ENCODE measurements around the gene WWOX.

The WWOX gene

GRCh38 chr16:78755751-78756661, 656.6 kb downstream of the WWOX start:
- TF ChIP-seq, protein P1, sequence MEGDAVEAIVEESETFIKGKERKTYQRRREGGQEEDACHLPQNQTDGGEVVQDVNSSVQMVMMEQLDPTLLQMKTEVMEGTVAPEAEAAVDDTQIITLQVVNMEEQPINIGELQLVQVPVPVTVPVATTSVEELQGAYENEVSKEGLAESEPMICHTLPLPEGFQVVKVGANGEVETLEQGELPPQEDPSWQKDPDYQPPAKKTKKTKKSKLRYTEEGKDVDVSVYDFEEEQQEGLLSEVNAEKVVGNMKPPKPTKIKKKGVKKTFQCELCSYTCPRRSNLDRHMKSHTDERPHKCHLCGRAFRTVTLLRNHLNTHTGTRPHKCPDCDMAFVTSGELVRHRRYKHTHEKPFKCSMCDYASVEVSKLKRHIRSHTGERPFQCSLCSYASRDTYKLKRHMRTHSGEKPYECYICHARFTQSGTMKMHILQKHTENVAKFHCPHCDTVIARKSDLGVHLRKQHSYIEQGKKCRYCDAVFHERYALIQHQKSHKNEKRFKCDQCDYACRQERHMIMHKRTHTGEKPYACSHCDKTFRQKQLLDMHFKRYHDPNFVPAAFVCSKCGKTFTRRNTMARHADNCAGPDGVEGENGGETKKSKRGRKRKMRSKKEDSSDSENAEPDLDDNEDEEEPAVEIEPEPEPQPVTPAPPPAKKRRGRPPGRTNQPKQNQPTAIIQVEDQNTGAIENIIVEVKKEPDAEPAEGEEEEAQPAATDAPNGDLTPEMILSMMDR (IDR thresholded peaks at IDR 0.05; ENCODE audit: insufficient read depth, low read depth, low read length, missing control alignments) = no peak
- no peak overlapping the region for H3K4me3 ChIP-seq (ENCODE audit: low read length)
- DNase-seq (ENCODE audit: low read depth) = no peak

DNA sequence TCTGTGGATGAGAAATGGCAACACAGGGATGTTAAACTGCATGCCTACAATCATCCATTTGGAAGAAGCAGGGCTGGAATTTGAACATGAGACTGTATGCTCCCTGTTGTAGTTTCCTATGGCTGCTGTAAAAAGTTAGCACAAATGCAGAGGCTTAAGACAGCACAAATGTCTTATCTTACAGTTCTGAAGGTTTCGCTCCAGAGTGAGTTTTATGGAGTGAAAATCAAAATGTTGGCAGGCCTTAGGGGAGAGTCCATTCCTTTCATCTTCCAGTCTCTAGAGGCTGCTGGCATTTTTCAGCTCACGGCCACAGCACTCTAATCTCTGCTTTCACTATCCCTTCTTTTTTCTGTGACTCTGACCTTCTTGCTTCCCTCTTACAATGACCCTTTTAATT, 660.1 kb downstream of the WWOX start:
- TF ChIP-seq, protein P1 (IDR thresholded peaks at IDR 0.05; ENCODE audit: insufficient read depth, low read depth, low read length, missing control alignments) = no peak
- no peak for DNase-seq (ENCODE audit: low read depth)
- no peak overlapping the region for H3K4me3 ChIP-seq (ENCODE audit: low read length)

- TF ChIP-seq, protein P1 (IDR thresholded peaks at IDR 0.05; ENCODE audit: insufficient read depth, low read depth, low read length, missing control alignments) = no peak
- H3K4me3 ChIP-seq (ENCODE audit: low read length) = no peak overlapping the region
- DNase-seq (ENCODE audit: low read depth) = no peak
These were observed 661.2 kb downstream of the WWOX start for GRCh38 chr16:78760611-78761010.

- TF ChIP-seq, protein P1 (IDR thresholded peaks at IDR 0.05; ENCODE audit: insufficient read depth, low read depth, low read length, missing control alignments) = no peak
- H3K4me3 ChIP-seq (ENCODE audit: low read length) = no peak overlapping the region
- DNase-seq (ENCODE audit: low read depth) = no peak
These were observed 662.0 kb downstream of the WWOX start for GRCh38 chr16:78761427-78761826.

DNA sequence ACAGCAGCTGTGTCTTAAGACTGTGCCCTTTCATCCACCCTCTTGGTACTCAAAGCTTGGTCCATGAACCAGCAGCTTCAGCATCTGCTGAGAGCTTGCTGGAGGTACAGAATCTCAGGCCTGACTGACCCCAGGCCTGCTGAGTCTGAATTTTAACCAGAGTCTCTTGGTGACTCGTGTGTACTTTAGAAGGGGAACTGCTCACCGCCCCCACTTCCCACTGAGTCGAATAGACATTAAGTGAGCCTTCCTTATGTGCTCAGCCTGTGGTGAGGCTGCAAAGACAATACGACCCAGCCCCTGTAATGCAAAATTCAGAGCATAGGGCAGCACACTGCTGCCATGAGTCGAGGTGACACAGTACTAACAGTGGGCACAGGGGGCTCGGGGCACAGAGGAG, 662.8 kb downstream of the WWOX start:
- DNase-seq (ENCODE audit: low read depth) = no peak
- TF ChIP-seq, protein P1 (IDR thresholded peaks at IDR 0.05; ENCODE audit: insufficient read depth, low read depth, low read length, missing control alignments) = no peak
- H3K4me3 ChIP-seq (ENCODE audit: low read length) = no peak overlapping the region

GRCh38 chr16:78763821-78764440, 664.5 kb downstream of the WWOX start:
- DNase-seq (ENCODE audit: low read depth) = no peak
- no peak overlapping the region for H3K4me3 ChIP-seq (ENCODE audit: low read length)
- TF ChIP-seq, protein P1 (IDR thresholded peaks at IDR 0.05; ENCODE audit: insufficient read depth, low read depth, low read length, missing control alignments) = no peak

Measured in epithelial cell of esophagus (primary cell).